ENCODE results near the gene EVX1. TPM values are rescaled to one million over a fixed set of nuclear protein-coding genes. Genes with fewer than 3 reads are reported as not detected.

The EVX1 gene
- polyA plus RNA-seq, 1 donor (not counting 4 experiments of a cell fraction or from before 2014, with no cell fraction given): not detected

DNA sequence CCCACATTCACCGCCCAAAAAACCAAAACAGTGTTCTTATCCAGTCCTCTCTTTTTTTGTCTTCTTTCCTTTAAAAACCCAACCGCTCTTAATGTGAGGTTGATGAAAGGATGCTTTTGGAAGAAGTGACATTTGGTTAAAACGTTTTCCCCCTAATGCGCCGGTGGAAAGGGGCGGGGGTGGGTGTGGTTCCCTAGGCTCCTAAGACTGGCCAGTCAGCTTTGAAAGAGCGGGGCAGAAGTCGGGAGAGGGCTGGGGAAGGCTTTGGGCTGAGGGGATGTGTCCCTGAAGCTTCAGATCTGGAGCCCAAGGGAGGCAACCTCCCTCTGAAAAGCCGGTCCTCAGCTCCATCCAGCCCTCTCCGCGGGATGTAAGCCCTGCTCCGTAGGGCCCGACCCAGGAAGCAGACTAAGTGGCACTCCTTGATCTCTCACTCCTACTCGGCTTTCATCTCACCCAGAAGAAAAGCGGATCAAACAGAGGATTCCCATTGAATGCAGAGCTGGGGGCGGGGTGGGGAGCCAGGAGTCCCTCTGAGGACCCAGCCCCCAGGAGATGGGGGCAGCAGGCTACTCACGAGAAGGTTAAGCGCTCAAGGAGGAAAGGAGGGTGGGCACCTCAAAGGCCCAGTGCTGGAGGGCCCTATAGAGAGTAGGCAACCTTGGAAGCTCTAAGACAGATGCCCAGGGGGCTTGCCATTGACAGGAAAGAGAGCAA is 2.4 kb upstream of the EVX1 start:
- no peak overlapping the region for H3K9ac ChIP-seq (ENCODE audit: control insufficient read depth, extremely low read depth, insufficient read depth, low read length)
- peaks cover 4% of the 10 kb centered on the region for H4K20me1 ChIP-seq (ENCODE audit: control insufficient read depth, extremely low read depth, insufficient read depth, low read length)
- H3K4me1 ChIP-seq (ENCODE audit: control insufficient read depth, extremely low read depth, insufficient read depth, low read length): peaks cover 8% of the 10 kb centered on the region
- FAIRE-seq (no peak), DNase-seq (ENCODE audit: low read depth, low spot score) (no peak)
- no peak overlapping the region for H3K4me3 ChIP-seq (ENCODE audit: control insufficient read depth in 2 of 3, extremely low read depth in 1 of 3, insufficient read depth in 2 of 3, low read depth in 1 of 3, low read length in 3 of 3)
- H2AFZ ChIP-seq (ENCODE audit: control insufficient read depth, low read length): no peak overlapping the region
- peaks cover 100% of the 10 kb centered on the region for H3K27me3 ChIP-seq (ENCODE audit: control insufficient read depth, extremely low read depth, insufficient read depth, low read length)
- peak; percentile 96 for TF ChIP-seq EZH2 (IDR thresholded peaks at IDR 0.05; ENCODE audit: low read length)
- TF ChIP-seq, protein P1, sequence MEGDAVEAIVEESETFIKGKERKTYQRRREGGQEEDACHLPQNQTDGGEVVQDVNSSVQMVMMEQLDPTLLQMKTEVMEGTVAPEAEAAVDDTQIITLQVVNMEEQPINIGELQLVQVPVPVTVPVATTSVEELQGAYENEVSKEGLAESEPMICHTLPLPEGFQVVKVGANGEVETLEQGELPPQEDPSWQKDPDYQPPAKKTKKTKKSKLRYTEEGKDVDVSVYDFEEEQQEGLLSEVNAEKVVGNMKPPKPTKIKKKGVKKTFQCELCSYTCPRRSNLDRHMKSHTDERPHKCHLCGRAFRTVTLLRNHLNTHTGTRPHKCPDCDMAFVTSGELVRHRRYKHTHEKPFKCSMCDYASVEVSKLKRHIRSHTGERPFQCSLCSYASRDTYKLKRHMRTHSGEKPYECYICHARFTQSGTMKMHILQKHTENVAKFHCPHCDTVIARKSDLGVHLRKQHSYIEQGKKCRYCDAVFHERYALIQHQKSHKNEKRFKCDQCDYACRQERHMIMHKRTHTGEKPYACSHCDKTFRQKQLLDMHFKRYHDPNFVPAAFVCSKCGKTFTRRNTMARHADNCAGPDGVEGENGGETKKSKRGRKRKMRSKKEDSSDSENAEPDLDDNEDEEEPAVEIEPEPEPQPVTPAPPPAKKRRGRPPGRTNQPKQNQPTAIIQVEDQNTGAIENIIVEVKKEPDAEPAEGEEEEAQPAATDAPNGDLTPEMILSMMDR (optimal IDR thresholded peaks at IDR 0.05 in 1 of 3, IDR thresholded peaks at IDR 0.05 in 1 of 3, conservative IDR thresholded peaks at IDR 0.05 in 1 of 3; ENCODE audit: extremely low read depth in 1 of 3, insufficient read depth in 2 of 3, low read length in 3 of 3): no peak
- no peak overlapping the region for H3K4me2 ChIP-seq (ENCODE audit: control insufficient read depth, extremely low read depth, insufficient read depth, low read depth, low read length)
- H3K27ac ChIP-seq (ENCODE audit: control insufficient read depth, insufficient read depth, low read length): no peak overlapping the region
- no peaks in the 10 kb centered on the region for H3K9me3 ChIP-seq (ENCODE audit: control insufficient read depth, low read depth, low read length)
- no peaks in the 10 kb centered on the region for H3K9me1 ChIP-seq (ENCODE audit: control insufficient read depth, extremely low read depth, insufficient read depth, low read length)
- no peaks in the 10 kb centered on the region for H3K79me2 ChIP-seq (ENCODE audit: control insufficient read depth, insufficient read depth, low read length)
- no peaks in the 10 kb centered on the region for H3K36me3 ChIP-seq (ENCODE audit: control insufficient read depth in 2 of 2, extremely low read depth in 1 of 2, insufficient read depth in 2 of 2, low read length in 2 of 2)
- dilution Hi-C loops (cut with MboI; ENCODE audit: extremely low pct_ligation_motif_present, low sequenced_read_pairs): no loop called here

DNA sequence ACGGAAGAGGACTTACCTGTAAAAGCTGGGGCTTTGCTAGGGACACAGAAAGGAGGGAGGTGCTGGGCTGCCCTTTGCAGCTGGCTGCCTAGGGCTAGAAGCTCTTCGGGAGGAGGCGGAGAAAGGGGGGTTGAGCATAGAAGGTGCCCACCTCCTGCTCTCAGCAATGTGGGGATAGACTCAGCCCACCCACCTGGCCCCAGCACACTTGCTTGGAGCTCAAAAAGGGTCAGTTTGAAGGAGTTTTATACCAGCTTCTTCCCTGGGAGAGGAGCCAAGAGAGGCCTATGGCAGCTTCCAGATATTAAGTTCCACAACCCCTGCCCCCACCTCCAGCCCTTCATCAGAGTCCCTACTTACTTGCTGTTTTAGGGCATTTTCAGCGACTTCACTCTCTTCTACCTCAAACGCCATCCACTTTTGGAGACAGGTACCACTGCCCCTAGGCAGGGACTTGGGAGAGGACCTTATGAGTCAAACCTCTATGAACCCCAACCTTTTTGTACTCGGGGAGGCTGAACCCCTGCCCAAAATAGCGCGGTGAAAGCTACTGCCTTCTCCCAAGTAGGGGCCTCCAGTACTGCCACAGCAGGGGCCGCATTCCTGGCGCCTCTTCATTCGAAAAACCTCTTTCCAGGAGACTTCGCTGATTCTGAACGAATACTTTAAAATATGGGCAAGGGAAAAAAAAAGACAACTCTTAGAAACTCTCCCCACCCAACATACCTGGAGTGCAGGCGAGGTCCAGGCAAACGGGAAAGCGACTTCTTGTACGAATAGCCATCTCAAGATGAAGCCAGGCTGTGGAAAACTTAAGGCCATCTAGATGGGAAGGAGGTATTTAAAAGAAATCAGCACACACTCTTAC is 1.2 kb upstream of the EVX1 start:
- Histone ChIP-seq H3K79me2 (ENCODE audit: control insufficient read depth, insufficient read depth, low read length) (no peaks in the 10 kb centered on the region), H3K36me3 (ENCODE audit: control insufficient read depth in 2 of 2, extremely low read depth in 1 of 2, insufficient read depth in 2 of 2, low read length in 2 of 2) (no peaks in the 10 kb centered on the region), H3K4me2 (ENCODE audit: control insufficient read depth, extremely low read depth, insufficient read depth, low read depth, low read length) (no peak overlapping the region), H3K4me1 (ENCODE audit: control insufficient read depth, extremely low read depth, insufficient read depth, low read length) (peaks cover 6% of the 10 kb centered on the region), H2AFZ (ENCODE audit: control insufficient read depth, low read length) (no peak overlapping the region), H3K9ac (ENCODE audit: control insufficient read depth, extremely low read depth, insufficient read depth, low read length) (no peak overlapping the region), H3K27ac (ENCODE audit: control insufficient read depth, insufficient read depth, low read length) (no peak overlapping the region), H3K27me3 (ENCODE audit: control insufficient read depth, extremely low read depth, insufficient read depth, low read length) (peaks cover 100% of the 10 kb centered on the region), H4K20me1 (ENCODE audit: control insufficient read depth, extremely low read depth, insufficient read depth, low read length) (peaks cover 4% of the 10 kb centered on the region), H3K9me1 (ENCODE audit: control insufficient read depth, extremely low read depth, insufficient read depth, low read length) (no peaks in the 10 kb centered on the region), H3K4me3 (ENCODE audit: control insufficient read depth in 2 of 3, extremely low read depth in 1 of 3, insufficient read depth in 2 of 3, low read depth in 1 of 3, low read length in 3 of 3) (no peak overlapping the region), H3K9me3 (ENCODE audit: control insufficient read depth, low read depth, low read length) (no peaks in the 10 kb centered on the region)
- TF ChIP-seq, protein P1 (optimal IDR thresholded peaks at IDR 0.05 in 1 of 3, IDR thresholded peaks at IDR 0.05 in 1 of 3, conservative IDR thresholded peaks at IDR 0.05 in 1 of 3; ENCODE audit: extremely low read depth in 1 of 3, insufficient read depth in 2 of 3, low read length in 3 of 3): no peak
- peak; percentile 64 for TF ChIP-seq EZH2 (IDR thresholded peaks at IDR 0.05; ENCODE audit: low read length)
- no peak for FAIRE-seq
- DNase-seq (ENCODE audit: low read depth, low spot score): no peak
- dilution Hi-C loops (cut with MboI; ENCODE audit: extremely low pct_ligation_motif_present, low sequenced_read_pairs): no loop called here

All from keratinocyte (primary cell).